Fibroblast of mammary gland (primary cell): ENCODE data around the gene UBC.

Experiments
- DNase-seq: peaks from one replicate; pipeline ENCODE4 v3.0.0-alpha.2; 2010; ENCODE audit warnings: low read depth
- H3K4me3 ChIP-seq: 2 replicates; pipeline ENCODE4 v1.5.1; 2011; ENCODE audit warnings: low read depth, mild to moderate bottlenecking, low read length, moderate library complexity; ENCODE audit not compliant: control insufficient read depth
- CTCF ChIP-seq: conservative IDR thresholded peaks from 2 replicates; pipeline ENCODE4 v1.5.1; 2011; ENCODE audit warnings: low read depth, low read length, inconsistent platforms; ENCODE audit not compliant: control insufficient read depth, insufficient read depth

The UBC gene

DNA sequence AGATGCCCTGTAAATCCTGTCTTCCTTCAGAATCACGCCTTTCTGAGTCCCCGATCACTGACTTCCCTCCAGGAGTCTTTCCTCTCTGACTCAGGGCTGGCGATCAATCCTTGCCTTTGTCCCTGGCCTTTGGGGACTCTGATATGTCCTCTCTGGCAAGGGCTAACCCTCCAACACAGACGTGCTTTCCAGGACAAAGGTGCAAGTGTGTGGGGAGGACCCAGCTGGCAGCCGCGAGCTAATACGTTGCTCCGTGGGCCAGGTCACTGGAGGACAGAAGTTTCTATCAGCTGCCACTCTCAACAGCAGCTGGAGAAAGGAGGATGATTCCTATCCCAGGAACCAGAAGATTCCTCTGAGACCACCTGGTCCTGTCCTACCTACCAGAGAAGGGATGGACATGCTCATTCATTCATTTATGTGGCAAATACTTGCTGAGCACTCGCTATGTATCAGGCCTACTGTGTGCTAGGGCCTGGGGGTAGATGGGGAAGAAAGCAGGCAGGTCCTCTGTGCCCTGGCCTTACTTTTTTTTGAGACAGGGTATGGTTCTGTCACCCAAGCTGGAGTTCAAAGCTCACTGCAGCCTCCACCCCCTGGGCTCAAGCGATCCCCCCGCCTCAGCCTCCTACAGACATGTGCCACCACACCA is 42.3 kb downstream of the UBC start:
- no peak overlapping the region for H3K4me3 ChIP-seq
- no peak for DNase-seq
- TF ChIP-seq CTCF, result no peak

- no peak overlapping the region for H3K4me3 ChIP-seq
- no peak for DNase-seq
- no peak for TF ChIP-seq CTCF
These were observed 43.2 kb downstream of the UBC start for GRCh38 chr12:124871297-124871696.

DNA sequence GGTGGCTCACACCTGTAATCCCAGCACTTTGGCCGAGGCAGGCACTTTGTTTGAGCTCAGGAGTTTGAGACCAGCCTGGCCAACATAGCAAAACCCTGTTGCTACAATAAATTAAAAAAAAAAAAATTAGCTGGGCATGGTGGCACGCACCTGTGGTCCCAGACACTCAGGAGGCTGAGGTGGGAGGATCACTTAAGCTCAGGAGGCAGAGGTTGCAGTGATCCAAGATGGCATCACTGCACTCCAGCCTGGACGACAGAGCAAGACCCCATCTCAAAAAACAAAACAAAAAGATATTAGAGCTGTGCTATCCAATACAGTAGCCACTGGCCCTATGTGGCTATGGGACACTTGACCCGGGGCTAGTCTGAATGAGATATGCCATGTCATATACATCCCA is 43.9 kb downstream of the UBC start:
- DNase-seq, result no peak
- no peak for TF ChIP-seq CTCF
- no peak overlapping the region for H3K4me3 ChIP-seq

DNA sequence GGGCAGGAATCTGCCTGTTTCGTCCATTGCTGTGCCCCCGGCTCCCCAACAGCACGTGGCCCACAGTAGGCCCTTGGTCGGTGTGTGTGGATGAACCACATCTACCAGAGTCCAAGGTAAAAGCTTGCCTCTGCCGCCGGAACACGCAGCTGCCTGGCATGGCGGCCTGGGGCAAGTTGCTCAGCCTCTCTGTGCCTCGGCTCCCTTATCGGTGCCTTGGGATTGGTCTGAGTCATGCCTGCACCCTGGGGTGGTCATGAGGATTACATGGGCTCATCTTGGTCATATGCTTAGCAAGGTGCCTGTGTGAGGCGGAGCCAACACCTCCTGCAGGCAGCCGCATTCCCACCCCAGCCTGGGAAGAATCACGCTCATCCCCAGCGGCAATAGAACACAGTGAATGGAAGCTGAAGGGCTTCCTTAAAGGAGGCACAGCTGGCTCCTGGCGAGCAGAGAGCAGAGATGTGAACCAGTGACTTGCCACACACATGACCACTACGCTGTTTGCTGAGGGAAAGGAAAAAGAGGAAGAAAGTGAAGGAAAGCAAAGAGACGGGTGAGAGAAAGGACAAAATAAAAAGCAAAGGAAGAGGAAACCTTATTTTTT is 45.3 kb downstream of the UBC start:
- no peak overlapping the region for H3K4me3 ChIP-seq
- TF ChIP-seq CTCF, result no peak
- no peak for DNase-seq

DNA sequence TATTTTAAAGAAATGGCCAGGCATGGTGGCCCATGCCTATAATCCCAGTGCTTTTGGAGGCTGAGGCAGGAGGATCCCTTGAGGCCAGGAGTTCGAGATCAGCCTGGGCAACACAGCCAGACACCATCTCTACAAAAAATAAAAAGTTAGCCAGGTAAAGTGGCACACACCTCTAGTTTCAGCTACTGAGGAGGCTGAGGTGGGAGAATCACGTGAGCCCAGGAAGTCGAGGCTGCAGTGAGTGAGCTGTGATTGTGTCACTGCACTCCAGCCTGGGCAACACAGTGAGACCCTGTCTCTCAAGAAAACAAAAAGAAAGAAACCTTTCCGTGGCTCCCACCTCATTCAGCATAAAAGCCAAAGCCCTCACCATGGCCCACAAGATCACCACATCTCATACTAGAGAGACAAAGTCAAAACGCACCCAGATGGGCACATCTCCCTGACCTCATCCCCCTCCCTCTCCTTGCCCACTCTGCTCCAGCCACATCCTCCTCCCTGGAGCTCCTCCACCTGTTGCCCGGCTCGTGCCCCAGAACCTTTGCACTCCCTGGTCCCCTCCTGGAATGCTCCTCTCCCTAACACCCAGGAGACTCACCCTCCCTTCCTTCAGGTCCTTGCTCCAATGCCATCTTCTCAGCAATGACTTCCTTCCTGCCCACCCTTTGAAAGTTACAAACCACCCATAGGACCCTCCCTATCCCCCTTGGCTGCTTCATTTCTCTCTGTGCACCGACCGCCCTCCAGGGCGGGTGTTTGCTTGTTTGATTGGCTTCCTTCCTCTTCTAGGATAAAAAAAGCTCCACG is 46.0 kb downstream of the UBC start:
- no peak overlapping the region for H3K4me3 ChIP-seq
- DNase-seq, result no peak
- no peak for TF ChIP-seq CTCF

DNA sequence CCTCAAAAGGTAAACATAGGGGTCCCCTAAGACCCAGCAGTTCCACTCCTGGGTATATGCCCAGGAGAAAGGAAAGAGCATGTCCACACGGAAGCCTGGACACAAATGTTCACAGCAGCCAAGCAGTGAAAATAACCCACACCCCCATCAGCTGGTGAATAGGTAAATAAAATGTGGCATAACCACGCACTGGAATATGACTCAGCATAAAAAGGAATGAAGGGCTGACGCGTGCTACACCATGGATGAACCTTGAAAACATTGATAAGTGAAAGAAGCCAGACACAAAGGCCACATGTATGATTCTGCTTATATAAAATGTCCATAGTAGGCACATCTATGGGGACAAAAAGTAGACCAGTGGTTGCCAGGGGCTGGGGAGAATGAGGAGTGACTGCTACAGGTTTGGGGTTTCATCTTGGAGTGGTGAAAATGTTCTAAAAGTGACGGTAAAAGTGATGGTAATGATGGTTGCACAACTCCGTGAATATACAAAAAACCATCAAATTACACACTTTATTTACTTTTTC is 47.0 kb downstream of the UBC start:
- no peak overlapping the region for H3K4me3 ChIP-seq
- TF ChIP-seq CTCF, result no peak
- DNase-seq, result peak; percentile 69
